ENCODE data around the gene CTPS1. TPM values are rescaled to one million over a fixed set of nuclear protein-coding genes. Genes with fewer than 3 reads are reported as not detected.

CTPS1 gene
- total RNA-seq, 1 experiment from 2014 or later: 91.9 TPM

DNA sequence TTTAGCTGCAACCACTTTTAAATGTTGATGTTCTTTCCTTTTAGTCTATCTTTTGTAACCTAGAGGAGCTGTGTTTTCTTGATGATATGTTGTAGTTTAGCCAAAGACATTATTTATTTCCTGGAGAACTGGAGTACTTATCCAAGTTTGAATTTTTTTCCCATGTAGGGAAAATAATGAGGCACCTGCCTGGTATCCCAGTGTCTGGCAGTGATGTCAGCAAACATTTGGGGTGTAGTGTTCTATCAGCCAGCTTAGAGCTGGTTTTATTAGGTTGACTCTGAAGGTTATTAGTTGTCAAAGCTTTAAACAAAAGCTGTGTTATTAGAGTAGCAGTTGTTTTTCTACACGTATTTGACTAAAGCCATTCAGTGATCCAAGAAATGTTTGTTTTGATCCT lies 3.2 kb downstream of the CTPS1 start:
- peaks cover 31% of the 10 kb centered on the region for H4K20me1 ChIP-seq (ENCODE audit: insufficient read depth)
- H3K4me1 ChIP-seq (replicated peaks; ENCODE audit: insufficient read depth): peaks cover 22% of the 10 kb centered on the region
- H3K27ac ChIP-seq: no peak overlapping the region
- TF ChIP-seq, protein P1, sequence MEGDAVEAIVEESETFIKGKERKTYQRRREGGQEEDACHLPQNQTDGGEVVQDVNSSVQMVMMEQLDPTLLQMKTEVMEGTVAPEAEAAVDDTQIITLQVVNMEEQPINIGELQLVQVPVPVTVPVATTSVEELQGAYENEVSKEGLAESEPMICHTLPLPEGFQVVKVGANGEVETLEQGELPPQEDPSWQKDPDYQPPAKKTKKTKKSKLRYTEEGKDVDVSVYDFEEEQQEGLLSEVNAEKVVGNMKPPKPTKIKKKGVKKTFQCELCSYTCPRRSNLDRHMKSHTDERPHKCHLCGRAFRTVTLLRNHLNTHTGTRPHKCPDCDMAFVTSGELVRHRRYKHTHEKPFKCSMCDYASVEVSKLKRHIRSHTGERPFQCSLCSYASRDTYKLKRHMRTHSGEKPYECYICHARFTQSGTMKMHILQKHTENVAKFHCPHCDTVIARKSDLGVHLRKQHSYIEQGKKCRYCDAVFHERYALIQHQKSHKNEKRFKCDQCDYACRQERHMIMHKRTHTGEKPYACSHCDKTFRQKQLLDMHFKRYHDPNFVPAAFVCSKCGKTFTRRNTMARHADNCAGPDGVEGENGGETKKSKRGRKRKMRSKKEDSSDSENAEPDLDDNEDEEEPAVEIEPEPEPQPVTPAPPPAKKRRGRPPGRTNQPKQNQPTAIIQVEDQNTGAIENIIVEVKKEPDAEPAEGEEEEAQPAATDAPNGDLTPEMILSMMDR (conservative IDR thresholded peaks at IDR 0.05): no peak
- no peak for TF ChIP-seq EZH2 (IDR thresholded peaks at IDR 0.05; ENCODE audit: low read depth)
- ChIA-PET CTCF (interaction anchor here (0.6 to 0.7 kb wide), 2 partner anchors 21 to 29 kb away, joined by 3 read pairs; no protein-coding TSS in a partner anchor), POLR2A (ENCODE audit: unreplicated experiment) (interaction anchor here (0.6 kb wide), 1 partner anchor 506 kb away, joined by 3 read pairs; the partner anchor contains the start of gene ZFP69)
- peaks cover 51% of the 10 kb centered on the region for H3K36me3 ChIP-seq (ENCODE audit: low read depth)
- H3K4me3 ChIP-seq: no peak overlapping the region
- no peaks in the 10 kb centered on the region for H3K9me2 ChIP-seq (ENCODE audit: insufficient read depth)
- no peak overlapping the region for H3K4me2 ChIP-seq
- H3K27me3 ChIP-seq (ENCODE audit: insufficient read depth, low read depth): no peaks in the 10 kb centered on the region
- DNase-seq: no peak
- H2AFZ ChIP-seq: no peak overlapping the region
- intact Hi-C loops (cut with micrococcal nuclease; ENCODE audit: unreplicated experiment): no loop called here
- no peaks in the 10 kb centered on the region for H3K9me3 ChIP-seq (ENCODE audit: insufficient read depth, low read depth)
- peaks cover 19% of the 10 kb centered on the region for H3F3A ChIP-seq (ENCODE audit: insufficient read depth, low read depth)
- peaks cover 59% of the 10 kb centered on the region for H3K79me2 ChIP-seq (ENCODE audit: low read depth)
- BruUV-seq (replicated peaks): no TSS peak

DNA sequence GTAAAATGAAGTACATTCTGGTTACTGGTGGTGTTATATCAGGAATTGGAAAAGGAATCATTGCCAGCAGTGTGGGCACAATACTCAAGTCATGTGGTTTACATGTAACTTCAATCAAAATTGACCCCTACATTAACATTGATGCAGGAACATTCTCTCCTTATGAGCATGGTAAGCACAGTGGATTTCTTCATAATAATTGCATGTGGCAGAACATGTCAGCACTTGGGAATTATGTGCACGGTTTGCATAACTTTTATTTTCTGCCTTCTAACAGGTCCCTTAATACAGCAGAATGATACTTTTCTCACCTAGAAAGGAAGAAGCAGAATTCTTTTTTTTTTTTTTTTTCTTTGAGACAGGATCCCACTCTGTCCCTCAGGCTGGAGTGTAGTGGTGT lies 3.8 kb downstream of the CTPS1 start:
- H3K36me3 ChIP-seq (ENCODE audit: low read depth): peaks cover 56% of the 10 kb centered on the region

GRCh38 chr1:40984066-40984465 lies 4.6 kb downstream of the CTPS1 start:
- TF ChIP-seq EZH2 (IDR thresholded peaks at IDR 0.05; ENCODE audit: low read depth): no peak
- TF ChIP-seq, protein P1 (conservative IDR thresholded peaks at IDR 0.05): no peak
- no peak for DNase-seq
- Histone ChIP-seq H3K79me2 (ENCODE audit: low read depth) (peaks cover 59% of the 10 kb centered on the region), H3F3A (ENCODE audit: insufficient read depth, low read depth) (0 out of 2 replicates have a peak, but pooled peaks cover 6% of the 10 kb centered on the region), H3K27ac (no peak overlapping the region), H3K27me3 (ENCODE audit: insufficient read depth, low read depth) (no peaks in the 10 kb centered on the region), H3K4me2 (no peak overlapping the region), H4K20me1 (ENCODE audit: insufficient read depth) (peaks cover 31% of the 10 kb centered on the region), H2AFZ (no peak overlapping the region), H3K36me3 (ENCODE audit: low read depth) (peaks cover 61% of the 10 kb centered on the region), H3K4me3 (no peak overlapping the region), H3K4me1 (replicated peaks; ENCODE audit: insufficient read depth) (peaks cover 19% of the 10 kb centered on the region), H3K9me3 (ENCODE audit: insufficient read depth, low read depth) (no peaks in the 10 kb centered on the region), H3K9me2 (ENCODE audit: insufficient read depth) (no peaks in the 10 kb centered on the region)
- BruUV-seq (replicated peaks): no TSS peak
- intact Hi-C loops (cut with micrococcal nuclease; ENCODE audit: unreplicated experiment): no loop called here
- ChIA-PET POLR2A (ENCODE audit: unreplicated experiment) (no interaction called here), CTCF (no interaction called here)

More for the DNA sequence above, 3.8 kb downstream of the CTPS1 start:
- TF ChIP-seq, protein P1 (conservative IDR thresholded peaks at IDR 0.05): no peak
- TF ChIP-seq EZH2 (IDR thresholded peaks at IDR 0.05; ENCODE audit: low read depth): no peak
- ChIA-PET POLR2A (ENCODE audit: unreplicated experiment) (no interaction called here), CTCF (no interaction called here)
- Histone ChIP-seq H3K4me3 (no peak overlapping the region), H3K27ac (no peak overlapping the region), H3K4me1 (replicated peaks; ENCODE audit: insufficient read depth) (peaks cover 22% of the 10 kb centered on the region), H3K9me3 (ENCODE audit: insufficient read depth, low read depth) (no peaks in the 10 kb centered on the region), H3K9me2 (ENCODE audit: insufficient read depth) (no peaks in the 10 kb centered on the region), H3K4me2 (no peak overlapping the region), H3K79me2 (ENCODE audit: low read depth) (peaks cover 59% of the 10 kb centered on the region), H3K27me3 (ENCODE audit: insufficient read depth, low read depth) (no peaks in the 10 kb centered on the region), H3F3A (ENCODE audit: insufficient read depth, low read depth) (peaks cover 13% of the 10 kb centered on the region), H2AFZ (no peak overlapping the region), H4K20me1 (ENCODE audit: insufficient read depth) (peaks cover 31% of the 10 kb centered on the region)
- no TSS peak for BruUV-seq (replicated peaks)
- DNase-seq: no peak
- intact Hi-C loops (cut with micrococcal nuclease; ENCODE audit: unreplicated experiment): no loop called here
